ENCODE measurements around the gene APMAP. TPM values are rescaled to one million over a fixed set of nuclear protein-coding genes. Genes with fewer than 3 reads are reported as not detected.

Gene APMAP
- total and polyA plus RNA-seq, 2 of the 13 experiments (the other 11 are each of a cell fraction or from before 2014, with no cell fraction given): 168 to 214 TPM

- TF ChIP-seq, protein P1, sequence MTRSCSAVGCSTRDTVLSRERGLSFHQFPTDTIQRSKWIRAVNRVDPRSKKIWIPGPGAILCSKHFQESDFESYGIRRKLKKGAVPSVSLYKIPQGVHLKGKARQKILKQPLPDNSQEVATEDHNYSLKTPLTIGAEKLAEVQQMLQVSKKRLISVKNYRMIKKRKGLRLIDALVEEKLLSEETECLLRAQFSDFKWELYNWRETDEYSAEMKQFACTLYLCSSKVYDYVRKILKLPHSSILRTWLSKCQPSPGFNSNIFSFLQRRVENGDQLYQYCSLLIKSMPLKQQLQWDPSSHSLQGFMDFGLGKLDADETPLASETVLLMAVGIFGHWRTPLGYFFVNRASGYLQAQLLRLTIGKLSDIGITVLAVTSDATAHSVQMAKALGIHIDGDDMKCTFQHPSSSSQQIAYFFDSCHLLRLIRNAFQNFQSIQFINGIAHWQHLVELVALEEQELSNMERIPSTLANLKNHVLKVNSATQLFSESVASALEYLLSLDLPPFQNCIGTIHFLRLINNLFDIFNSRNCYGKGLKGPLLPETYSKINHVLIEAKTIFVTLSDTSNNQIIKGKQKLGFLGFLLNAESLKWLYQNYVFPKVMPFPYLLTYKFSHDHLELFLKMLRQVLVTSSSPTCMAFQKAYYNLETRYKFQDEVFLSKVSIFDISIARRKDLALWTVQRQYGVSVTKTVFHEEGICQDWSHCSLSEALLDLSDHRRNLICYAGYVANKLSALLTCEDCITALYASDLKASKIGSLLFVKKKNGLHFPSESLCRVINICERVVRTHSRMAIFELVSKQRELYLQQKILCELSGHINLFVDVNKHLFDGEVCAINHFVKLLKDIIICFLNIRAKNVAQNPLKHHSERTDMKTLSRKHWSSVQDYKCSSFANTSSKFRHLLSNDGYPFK (CRISPR knock-in tag; IDR thresholded peaks at IDR 0.05; ENCODE audit: borderline replicate concordance): 0 out of 2 replicates have a peak, but pooled peaks have one; percentile 19
- peak; percentile 82 for TF ChIP-seq GATAD2A (CRISPR knock-in tag; IDR thresholded peaks at IDR 0.05)
- no peak for TF ChIP-seq NFYC (CRISPR knock-in tag; IDR thresholded peaks at IDR 0.05)
- TF ChIP-seq ETV5 (CRISPR knock-in tag; IDR thresholded peaks at IDR 0.05; ENCODE audit: borderline replicate concordance): peak; percentile 27; the same call in 1 of the 2 replicates
- no peak for TF ChIP-seq MAZ (IDR thresholded peaks at IDR 0.05; ENCODE audit: borderline replicate concordance, low read depth, low read length)
- no peak for TF ChIP-seq MAZ (CRISPR knock-in tag; IDR thresholded peaks at IDR 0.05; ENCODE audit: low read depth)
- 0 out of 2 replicates have a peak, but pooled peaks have one; percentile 42 for TF ChIP-seq HOXA5 (CRISPR knock-in tag; IDR thresholded peaks at IDR 0.05)
- peak; percentile 71 for TF ChIP-seq ZSCAN21 (CRISPR knock-in tag; IDR thresholded peaks at IDR 0.05; ENCODE audit: borderline replicate concordance)
- TF ChIP-seq DNMT1 (CRISPR knock-in tag; IDR thresholded peaks at IDR 0.05): 0 out of 2 replicates have a peak, but pooled peaks have one; percentile 18
These were observed 24.8 kb upstream of the APMAP start (continued) for GRCh38 chr20:25017257-25017803.

DNA sequence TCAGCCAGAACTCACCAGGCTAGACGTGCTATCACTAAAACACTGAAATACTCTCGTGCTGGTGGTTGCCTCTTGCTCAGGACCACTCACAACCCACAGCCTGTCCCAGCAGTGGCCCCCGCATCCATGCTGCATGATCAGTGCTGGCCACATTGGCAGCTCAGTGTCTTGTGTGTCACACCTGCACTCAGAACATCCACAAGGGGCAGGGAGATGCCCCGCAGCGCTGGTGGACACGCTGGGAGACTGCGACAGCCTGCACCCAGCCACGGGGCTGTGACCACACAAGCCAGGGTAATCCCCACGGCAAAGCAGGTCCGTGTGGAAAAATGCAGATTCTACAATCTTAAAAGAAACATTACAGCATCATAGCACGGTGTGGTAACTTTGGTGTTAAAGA lies 23.9 kb upstream of the APMAP start:
- Histone ChIP-seq H3K4me2 (ENCODE audit: low read depth, low read length) (no peak overlapping the region), H3K79me2 (ENCODE audit: insufficient read depth, low read length) (no peaks in the 10 kb centered on the region), H3K36me3 (replicated peaks in 1 of 2; ENCODE audit: control insufficient read depth in 1 of 2, insufficient read depth in 2 of 2, low read length in 2 of 2) (no peaks in the 10 kb centered on the region; a peak in 1 of 5 replicates), H3K9ac (ENCODE audit: insufficient read depth, low read depth, low read length) (no peak overlapping the region), H4K20me1 (ENCODE audit: insufficient read depth, low read length) (no peaks in the 10 kb centered on the region), H3K27me3 (ENCODE audit: control insufficient read depth in 1 of 2, insufficient read depth in 2 of 2, low read length in 2 of 2) (no peaks in the 10 kb centered on the region), H3K4me3 (replicated peaks in 1 of 3; ENCODE audit: insufficient read depth in 1 of 3, low read depth in 2 of 3, low read length in 3 of 3) (no peak overlapping the region), H2AFZ (ENCODE audit: low read length) (no peak overlapping the region), H3K4me1 (ENCODE audit: insufficient read depth, low read length) (peaks cover 35% of the 10 kb centered on the region), H3K27ac (ENCODE audit: extremely low read length, insufficient read depth, low read length) (no peak overlapping the region), H3K9me3 (ENCODE audit: low read length) (no peaks in the 10 kb centered on the region)
- FAIRE-seq (no peak), DNase-seq (ENCODE audit: low spot score) (no peak), ATAC-seq (no peak)
- ChIA-PET POLR2A (interaction anchor here (1.3 to 1.5 kb wide), 2 partner anchors 16 to 41 kb away, joined by 4 to 10 read pairs; partner anchors contain the start of gene ACSS1), CTCF (ENCODE audit: low intra/inter-chr PET ratio, low total read pairs) (no interaction called here)
- 80% methylated on average over 11 of the region's 11 CpGs for WGBS (ENCODE audit: low lambda C conversion rate)
- in situ Hi-C loops (cut with HindIII; ENCODE audit: extremely low pct_ligation_motif_present, low pct_unique_long_range_greater_than_20kb): no loop called here
- TSS peak; percentile 43 for BruUV-seq (replicated peaks)
- TF ChIP-seq XBP1 (CRISPR knock-in tag; IDR thresholded peaks at IDR 0.05) (no peak), AGO2 (optimal IDR thresholded peaks at IDR 0.05; ENCODE audit: low read depth, low read length) (peak; percentile 25)
- intact Hi-C loops (cut with micrococcal nuclease; ENCODE audit: unreplicated experiment): loop anchor here (5.0 kb wide), 1 partner anchor 41 kb away; the partner anchor contains the start of gene ACSS1

All from HepG2 (cell line).